ENCODE measurements around the gene ITGB5. TPM values are rescaled to one million over a fixed set of nuclear protein-coding genes. Genes with fewer than 3 reads are reported as not detected.
A peak's percentile ranks its signal among the peaks of the same experiment; 100 is the strongest.

Gene ITGB5
- polyA plus RNA-seq, 2 of the 4 experiments (the other 2 are of a cell fraction), result 201 to 260 TPM

GRCh38 chr3:124774327-124774718 is 112.8 kb downstream of the ITGB5 start:
- ChIA-PET CTCF (interaction anchor here (1.4 to 1.5 kb wide), 3 partner anchors 9 to 127 kb away, joined by 5 to 8 read pairs (median 5); no protein-coding TSS in a partner anchor), POLR2A (no interaction called here)
- ATAC-seq (peak; percentile 57 to 76; a peak in 5 of 6 replicates), FAIRE-seq (no peak), DNase-seq (ENCODE audit: low read depth in 1 of 2, low spot score in 1 of 2) (peak; percentile 56 to 58)
- Histone ChIP-seq H3K4me3 (no peak overlapping the region), H3K27ac (peak overlapping the region; percentile 66 to 82), H3K4me2 (peak overlapping the region; percentile 32), H3K9me3 (no peaks in the 10 kb centered on the region), H3K4me1 (peaks cover 71% of the 10 kb centered on the region)
- TF ChIP-seq RCOR1 (IDR thresholded peaks at IDR 0.05; ENCODE audit: low read depth, low read length) (no peak), PHF8 (IDR thresholded peaks at IDR 0.05; ENCODE audit: borderline replicate concordance, low read depth) (no peak), PBX3 (IDR thresholded peaks at IDR 0.05) (no peak), GATA3 (IDR thresholded peaks at IDR 0.05; ENCODE audit: borderline replicate concordance) (peak; percentile 32; the same call in 1 of the 2 replicates), FOSL2 (IDR thresholded peaks at IDR 0.05) (no peak), FOSL2 (CRISPR knock-in tag; IDR thresholded peaks at IDR 0.05) (no peak), EHF (CRISPR knock-in tag; IDR thresholded peaks at IDR 0.05) (no peak)
- WGBS (ENCODE audit: missing lambda C conversion rate), result 38% methylated on average over 6 of the region's 6 CpGs

- ATAC-seq (no peak), FAIRE-seq (no peak), DNase-seq (ENCODE audit: low read depth in 1 of 2, low spot score in 1 of 2) (no peak)
- ChIA-PET CTCF (interaction anchor here (0.9 to 15.7 kb wide), 5 partner anchors 9 to 812 kb away, joined by 3 to 352 read pairs (median 5); no protein-coding TSS in a partner anchor), POLR2A (no interaction called here)
- peaks cover 76% of the 10 kb centered on the region for H3K4me1 ChIP-seq
- TF ChIP-seq CBX2 (IDR thresholded peaks at IDR 0.05; ENCODE audit: borderline replicate concordance, low read depth) (no peak), MYC (IDR thresholded peaks at IDR 0.05; ENCODE audit: borderline replicate concordance, low read length) (no peak), HOXB13 (CRISPR knock-in tag; IDR thresholded peaks at IDR 0.05; ENCODE audit: low read depth) (no peak), MAZ (IDR thresholded peaks at IDR 0.05; ENCODE audit: borderline replicate concordance, low read depth, low read length) (no peak), CHD4 (IDR thresholded peaks at IDR 0.05; ENCODE audit: borderline replicate concordance) (no peak), JUN (IDR thresholded peaks at IDR 0.05) (no peak), HOXB5 (CRISPR knock-in tag; IDR thresholded peaks at IDR 0.05) (no peak), FOSB (CRISPR knock-in tag; IDR thresholded peaks at IDR 0.05) (no peak), BCL3 (IDR thresholded peaks at IDR 0.05) (no peak), TFCP2L1 (CRISPR knock-in tag; IDR thresholded peaks at IDR 0.05) (no peak), RCOR1 (IDR thresholded peaks at IDR 0.05; ENCODE audit: low read depth, low read length) (no peak), NPAS2 (CRISPR knock-in tag; IDR thresholded peaks at IDR 0.05; ENCODE audit: borderline replicate concordance) (no peak), RFX5 (IDR thresholded peaks at IDR 0.05) (no peak)
- peak overlapping the region; percentile 32 for H3K4me2 ChIP-seq
- H3K27ac ChIP-seq, result peak overlapping the region; percentile 66 to 82
- no peak overlapping the region for H3K4me3 ChIP-seq
- 93% methylated on average over 17 of the region's 17 CpGs for WGBS (ENCODE audit: missing lambda C conversion rate)
- H3K9me3 ChIP-seq, result no peaks in the 10 kb centered on the region
Measured at GRCh38 chr3:124773351-124774326, 113.5 kb downstream of the ITGB5 start.
